Femur (tissue), 1 donor: Measurements from ENCODE around the gene TBC1D1.

Experiments used
- DNase-seq: peaks from one replicate; pipeline ENCODE4 v3.0.0-alpha.2; 2017

The TBC1D1 gene

DNA sequence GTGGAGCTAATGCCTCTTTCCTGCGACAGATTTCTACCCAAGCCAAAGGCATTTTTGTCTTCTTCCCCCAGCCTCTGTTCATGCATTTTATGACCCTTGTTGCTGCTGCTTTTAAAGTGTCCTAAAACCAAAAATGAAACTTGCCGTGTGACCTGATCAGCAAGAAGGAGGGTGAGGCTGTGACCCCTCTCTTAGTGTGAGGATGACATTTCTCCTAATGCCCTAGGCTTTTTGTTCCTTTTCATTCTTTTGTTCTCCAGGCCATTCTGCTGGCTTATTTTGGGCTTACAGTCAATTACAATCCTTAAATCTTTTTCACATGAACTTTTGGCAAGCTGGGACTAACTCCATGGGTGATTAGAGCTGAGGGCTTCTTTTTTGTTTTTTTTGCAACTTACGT lies 103.7 kb downstream of the TBC1D1 start:
- no peak for DNase-seq

DNA sequence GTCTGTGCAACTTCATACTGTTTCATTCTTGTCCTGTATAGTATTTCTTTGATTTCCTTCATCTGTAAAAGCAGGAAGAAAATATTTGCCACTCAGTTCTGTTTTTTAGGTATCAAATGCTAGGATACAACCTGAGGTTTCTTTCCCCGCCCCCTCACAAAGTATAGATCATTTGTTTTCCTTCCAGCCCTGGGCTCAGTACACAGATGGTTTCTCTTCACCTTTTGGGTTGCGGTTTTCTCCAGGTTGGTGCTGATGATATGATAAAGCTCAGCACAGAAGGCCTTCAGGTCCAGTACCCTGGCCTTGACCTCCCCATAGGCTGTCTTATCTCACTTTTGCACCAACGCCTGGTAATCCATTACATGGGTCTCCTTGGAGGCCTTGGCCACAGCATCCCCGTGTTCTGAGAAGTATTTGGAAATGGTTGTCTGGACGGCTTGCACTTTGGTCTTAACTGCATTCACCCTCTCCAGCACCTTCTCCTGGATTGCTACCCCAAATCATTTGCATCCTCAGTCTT lies 104.5 kb downstream of the TBC1D1 start:
- DNase-seq = no peak

DNA sequence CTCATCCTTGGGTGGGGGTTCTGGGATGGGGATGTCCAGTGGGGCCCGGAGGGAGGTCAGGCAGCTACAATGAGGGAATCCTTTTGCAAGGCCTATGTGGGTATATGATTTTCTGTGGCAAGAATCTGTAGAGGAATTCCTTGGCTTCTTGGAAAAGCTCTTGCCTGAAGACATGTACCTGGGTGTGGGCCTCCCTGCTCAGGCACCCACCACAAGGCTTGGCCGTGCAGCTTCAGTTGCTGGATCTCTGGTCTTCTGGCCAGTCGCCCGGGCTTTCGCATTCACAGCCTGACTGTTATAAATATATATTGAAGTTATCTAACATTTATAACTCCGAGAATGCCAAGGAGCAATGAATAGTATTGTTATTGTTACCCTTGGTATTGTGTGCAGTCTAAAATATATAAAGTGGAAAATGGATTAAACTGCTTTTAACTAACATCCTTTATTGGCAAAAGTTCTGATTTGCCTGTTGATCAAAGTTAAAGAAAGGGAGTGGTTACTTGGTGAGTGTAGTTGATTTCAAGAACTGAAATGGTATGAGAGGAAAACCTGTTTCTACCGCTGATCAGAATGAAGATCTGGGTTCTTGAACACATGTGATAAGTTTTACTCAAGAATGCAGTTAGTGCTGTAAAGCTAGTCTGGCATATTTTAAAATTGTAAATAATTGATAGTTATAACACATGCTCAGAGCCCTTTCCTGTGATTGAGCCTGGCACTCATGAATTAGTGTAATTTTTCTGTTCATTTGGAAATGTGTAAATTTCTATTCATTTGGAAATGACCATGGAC lies 105.3 kb downstream of the TBC1D1 start:
- DNase-seq = no peak

DNA sequence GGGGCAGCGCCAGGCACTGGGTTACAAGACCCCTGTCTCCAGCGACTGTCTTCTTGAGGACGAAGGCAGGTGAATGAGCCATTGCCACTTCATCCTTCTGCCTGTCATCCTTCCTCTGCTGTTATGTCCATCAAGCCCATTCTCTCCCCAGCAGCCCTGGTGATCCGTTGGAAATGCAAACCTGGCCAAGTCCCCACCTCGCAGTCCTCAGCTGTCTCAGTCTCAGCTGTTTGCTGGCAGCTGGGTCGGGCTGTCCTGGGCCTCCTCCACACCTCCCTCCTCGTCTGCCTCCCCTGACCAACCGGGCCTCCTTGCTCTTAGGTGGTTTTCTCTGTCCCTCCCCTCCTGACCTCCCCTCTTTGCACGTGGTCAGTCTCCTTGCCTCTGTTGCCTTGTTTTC lies 107.3 kb downstream of the TBC1D1 start:
- DNase-seq = peak; percentile 37

DNA sequence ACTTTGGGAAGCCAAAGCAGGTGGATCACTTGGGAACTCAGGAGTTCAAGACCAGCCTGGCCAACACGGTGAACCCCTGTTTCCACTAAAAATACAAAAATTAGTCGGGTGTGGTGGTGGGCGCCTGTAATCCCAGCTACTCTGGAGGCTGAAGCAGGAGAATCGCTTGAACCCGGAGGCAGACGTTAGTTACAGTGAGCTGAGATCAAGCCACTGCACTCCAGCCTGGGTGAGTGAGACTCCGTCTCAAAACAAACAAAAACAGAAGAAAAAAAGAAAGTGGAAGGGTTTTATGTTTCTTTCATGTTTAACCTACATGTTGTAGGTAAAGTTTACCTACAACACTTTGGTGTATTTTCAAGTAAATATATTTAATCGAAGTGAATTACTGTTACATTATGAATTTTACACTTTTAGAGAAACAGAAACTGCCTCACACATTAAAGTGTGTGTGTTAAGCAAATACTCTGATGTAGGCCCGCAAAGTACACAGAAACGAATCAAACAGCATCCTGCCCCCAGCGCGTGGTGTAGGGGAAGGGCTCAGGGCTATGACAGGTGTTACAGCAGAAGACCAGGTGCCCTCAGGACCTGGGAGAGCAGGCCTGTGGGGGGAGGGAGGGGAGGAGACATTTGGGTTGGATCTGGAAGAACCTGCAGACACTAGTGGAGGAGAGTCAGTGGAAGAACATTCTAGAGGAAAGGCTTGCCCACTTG lies 108.3 kb downstream of the TBC1D1 start:
- no peak for DNase-seq

DNA sequence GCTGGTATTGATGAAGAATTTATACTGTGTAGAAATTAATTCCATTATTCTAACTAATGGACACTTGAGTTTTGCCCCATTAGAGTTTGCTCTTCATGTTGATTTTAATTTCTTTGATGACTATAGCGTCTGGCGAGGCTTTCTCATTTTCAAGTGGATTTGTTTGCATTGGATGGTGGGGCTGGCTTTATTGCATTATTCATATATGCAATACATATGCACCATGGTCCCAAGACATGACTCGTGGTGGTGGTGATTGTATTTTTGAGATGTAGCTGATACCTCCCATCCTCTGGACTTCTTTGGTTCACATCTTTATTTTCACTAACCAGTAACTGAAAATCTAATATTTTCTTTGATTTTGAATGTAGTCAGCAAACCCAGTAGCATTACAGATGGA lies 109.1 kb downstream of the TBC1D1 start:
- no peak for DNase-seq

DNA sequence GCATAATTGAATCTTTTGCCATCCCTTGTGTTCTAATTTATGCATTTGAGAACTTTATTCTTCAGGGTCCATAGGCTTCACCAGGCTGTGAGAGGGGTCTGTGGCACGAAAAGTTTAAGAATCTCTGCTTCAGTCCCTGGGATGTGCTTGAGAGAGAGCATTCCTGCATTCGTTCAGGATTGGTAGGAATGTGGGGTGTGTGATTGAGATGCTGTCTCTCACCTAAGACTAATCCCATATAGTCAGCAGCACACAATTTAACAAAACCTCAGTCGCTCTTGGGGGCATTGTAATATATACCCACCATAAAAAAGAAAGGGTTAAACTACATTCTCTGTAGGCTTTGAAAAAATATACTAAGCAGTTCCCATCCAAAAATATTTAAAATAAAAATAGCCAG lies 111.0 kb downstream of the TBC1D1 start:
- no peak for DNase-seq

DNA sequence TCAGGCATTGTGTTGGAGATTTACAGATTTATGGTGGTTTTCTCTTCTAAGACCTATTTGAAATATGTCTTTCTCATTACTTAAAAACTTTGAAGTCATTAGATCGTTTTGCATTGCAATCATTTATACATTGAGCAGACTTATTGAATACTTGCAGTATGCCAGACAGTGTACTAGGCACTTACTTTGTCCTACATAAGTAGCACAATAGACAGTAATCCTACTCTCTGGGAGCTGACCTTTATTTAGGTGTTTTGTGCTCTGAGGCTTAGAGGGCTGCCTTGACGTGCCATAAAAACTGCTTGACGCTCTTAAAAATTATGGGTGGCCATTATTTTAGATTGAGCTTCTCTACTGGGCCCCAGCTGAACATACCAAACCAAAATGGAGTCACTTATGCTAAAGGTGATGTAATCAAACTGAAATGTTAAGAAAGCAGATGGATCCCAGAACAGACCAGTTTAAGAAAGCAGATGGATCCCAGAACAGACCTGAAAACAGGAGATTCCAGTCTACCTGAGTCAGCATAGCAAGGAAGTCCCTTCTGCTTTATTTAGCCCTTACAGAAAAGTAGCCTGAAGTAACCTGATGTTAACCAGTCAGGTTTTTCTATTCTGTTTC lies 111.7 kb downstream of the TBC1D1 start:
- no peak for DNase-seq

GRCh38 chr4:38003102-38003501 lies 112.2 kb downstream of the TBC1D1 start:
- no peak for DNase-seq

- no peak for DNase-seq
Observed at GRCh38 chr4:38003628-38004027, 112.7 kb downstream of the TBC1D1 start.

- DNase-seq = no peak
Observed at GRCh38 chr4:38004062-38004461, 113.2 kb downstream of the TBC1D1 start.

DNA sequence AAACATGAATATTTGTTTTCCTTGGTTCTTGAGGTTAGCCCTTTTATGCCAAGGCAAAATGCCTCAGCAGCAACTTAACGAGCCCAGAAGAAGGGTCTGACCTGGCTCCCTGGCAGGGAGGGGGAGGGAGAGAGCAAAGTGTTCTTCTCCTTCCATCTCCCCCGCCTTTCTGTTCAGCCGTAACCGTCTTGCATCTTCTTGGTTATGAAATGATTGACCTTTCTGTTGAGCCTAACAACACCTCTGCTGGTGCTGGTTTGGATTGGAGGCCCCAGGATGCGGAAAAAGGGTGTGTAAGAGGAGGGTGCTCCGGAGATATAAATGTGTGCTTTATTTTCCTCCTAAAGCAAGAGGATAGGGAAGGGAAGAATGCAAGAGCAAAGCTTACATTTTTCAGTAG lies 114.0 kb downstream of the TBC1D1 start:
- no peak for DNase-seq

DNA sequence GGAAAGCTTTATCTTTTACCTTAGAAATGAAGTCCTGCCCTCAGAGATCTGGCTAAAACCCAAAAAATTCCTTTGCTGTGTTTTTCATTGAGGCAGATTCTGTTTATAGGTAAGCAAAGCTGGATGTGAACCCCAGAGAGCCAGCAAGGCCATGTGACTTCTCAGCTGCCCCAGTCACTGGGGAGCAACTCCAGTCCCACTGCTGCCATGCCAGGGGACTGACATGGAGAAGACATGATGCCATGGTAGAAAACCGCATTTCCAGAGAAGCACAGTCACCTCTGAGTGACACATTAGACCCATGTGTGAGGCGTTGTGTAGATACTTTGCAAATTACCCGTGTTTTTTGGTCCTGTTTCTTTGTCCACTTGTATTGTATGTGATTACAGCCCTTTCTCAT lies 114.8 kb downstream of the TBC1D1 start:
- DNase-seq = no peak

DNA sequence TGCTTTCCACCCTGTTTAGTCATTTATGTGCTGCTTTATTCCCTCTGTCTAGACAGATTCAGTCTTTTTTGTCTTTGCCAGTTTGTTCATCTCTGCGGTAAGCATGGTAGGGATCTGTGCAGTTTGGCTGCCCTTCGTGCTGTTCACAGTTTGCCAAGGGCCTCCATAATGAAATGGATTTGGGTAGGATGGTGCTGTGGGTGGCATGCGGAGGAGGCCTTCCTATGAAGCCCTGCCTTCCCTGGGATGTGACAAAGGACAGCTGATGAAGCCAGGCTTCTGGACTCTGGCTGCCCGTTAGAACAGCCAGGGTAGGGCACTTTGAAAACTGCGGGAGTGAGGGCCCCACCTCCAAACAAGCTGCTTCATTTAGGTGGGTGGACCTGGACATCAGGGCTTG lies 116.8 kb downstream of the TBC1D1 start:
- no peak for DNase-seq

DNA sequence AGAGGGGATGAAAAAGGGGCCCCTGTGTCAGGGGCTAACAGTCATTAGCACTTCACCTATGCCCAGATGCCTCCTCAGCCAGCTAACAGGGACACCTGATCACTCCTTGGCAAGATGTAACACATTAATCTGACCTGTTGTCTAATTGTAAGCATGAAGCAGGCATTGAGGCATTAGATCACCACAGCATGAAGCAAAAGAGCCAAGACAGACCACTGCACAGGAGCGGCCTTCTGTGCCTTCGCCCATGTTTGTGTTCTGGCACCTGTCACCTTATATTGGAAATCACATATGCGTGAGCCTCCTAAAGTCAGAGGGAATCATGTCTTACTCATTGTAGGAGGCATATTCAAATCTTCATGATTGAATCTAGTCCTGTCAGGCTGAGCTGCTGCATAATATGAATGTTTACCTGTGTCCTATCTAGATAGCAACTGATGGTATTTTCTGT lies 117.7 kb downstream of the TBC1D1 start:
- no peak for DNase-seq

DNA sequence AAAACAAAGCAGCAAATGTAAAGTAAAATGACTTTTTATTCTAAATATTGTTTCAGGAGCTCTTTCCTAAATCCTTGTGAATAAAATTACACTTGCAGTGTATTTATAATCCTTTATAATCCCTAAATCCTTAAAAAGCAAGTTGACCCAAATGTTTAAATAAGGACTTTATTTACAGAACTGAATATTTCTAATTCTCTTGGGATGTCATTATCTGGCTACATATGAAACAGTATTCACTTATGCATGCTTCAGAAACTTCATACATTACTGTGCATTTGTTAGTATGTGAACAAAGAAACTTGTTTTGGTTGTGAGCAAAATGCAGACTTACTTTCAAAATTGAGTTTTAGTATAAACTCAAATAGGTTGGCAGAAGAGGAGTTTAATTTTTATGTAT lies 118.5 kb downstream of the TBC1D1 start:
- DNase-seq = no peak

GRCh38 chr4:38009949-38010348 lies 119.1 kb downstream of the TBC1D1 start:
- DNase-seq = no peak

DNA sequence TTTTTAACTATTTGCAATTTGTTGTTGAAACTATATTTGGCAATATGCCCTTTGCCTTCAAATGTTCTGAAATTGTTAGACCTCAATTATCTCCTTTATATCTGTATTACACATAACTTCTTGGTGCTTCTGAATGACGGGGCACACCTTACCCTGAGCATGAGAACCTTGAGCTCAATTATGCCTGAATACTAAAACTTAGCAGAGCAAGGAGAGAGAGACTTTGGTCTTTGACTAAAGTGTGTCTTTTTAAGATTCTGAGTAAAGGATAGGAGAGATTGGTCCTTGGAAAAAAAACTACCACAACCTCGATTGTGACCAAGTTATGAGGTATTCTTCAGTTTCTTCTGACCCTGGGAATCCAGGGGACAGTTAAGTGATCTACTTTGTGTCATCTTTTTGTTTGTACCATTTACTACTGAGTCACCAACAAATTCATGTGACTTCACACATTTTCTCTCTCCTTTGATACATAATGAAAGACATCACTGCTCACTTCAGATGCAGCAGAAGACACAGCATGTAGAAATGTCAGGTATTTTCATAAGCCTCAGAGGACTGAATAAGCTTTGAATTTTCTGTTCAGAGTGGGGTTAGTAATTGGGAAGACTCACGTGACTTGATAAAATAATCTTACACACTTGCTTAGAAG lies 120.8 kb downstream of the TBC1D1 start:
- no peak for DNase-seq

- no peak for DNase-seq
Observed at GRCh38 chr4:38013461-38014366, 122.8 kb downstream of the TBC1D1 start.

GRCh38 chr4:38014421-38014852 lies 123.6 kb downstream of the TBC1D1 start:
- DNase-seq = no peak

DNA sequence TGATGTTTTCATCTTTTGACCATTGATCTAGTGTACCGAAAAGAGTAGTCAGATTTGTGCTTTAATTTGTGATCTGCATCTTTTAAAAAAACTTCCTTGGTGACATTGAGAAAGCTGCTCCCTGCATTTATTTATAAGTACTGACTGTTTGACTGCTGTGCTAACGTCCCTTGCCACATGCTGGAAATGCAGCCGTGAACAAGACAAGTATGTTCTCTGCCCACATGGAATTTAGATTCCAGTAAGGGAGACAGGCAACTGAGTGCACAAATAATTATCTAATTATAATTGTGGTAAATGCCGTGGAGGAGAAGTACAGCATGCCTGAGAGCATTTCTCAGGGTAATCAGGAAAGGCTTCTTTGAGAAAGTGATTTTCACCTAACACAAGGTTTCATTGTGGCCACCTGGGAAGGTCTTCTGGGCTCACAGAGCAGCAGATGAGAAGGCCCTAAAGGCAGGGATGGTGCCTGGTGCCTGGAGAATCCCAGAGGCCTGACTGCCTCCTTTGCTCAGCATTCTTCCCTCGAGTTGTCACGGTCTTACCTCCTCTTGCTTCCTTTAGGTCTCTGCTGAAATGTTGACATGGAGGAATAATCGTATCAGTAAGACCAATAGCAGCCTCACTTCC lies 125.1 kb downstream of the TBC1D1 start:
- no peak for DNase-seq

- no peak for DNase-seq
Observed at GRCh38 chr4:38016698-38017097, 125.8 kb downstream of the TBC1D1 start.
